NCI-H1092 treated with DMSO at 0.1 percent for 48 hours (cell line): ENCODE results near the gene VSIG1.

ENCODE experiments used
- DNase-seq: peaks from one replicate; lab custom pipeline; 2025; lab: John Stamatoyannopoulos, UW

Gene VSIG1

DNA sequence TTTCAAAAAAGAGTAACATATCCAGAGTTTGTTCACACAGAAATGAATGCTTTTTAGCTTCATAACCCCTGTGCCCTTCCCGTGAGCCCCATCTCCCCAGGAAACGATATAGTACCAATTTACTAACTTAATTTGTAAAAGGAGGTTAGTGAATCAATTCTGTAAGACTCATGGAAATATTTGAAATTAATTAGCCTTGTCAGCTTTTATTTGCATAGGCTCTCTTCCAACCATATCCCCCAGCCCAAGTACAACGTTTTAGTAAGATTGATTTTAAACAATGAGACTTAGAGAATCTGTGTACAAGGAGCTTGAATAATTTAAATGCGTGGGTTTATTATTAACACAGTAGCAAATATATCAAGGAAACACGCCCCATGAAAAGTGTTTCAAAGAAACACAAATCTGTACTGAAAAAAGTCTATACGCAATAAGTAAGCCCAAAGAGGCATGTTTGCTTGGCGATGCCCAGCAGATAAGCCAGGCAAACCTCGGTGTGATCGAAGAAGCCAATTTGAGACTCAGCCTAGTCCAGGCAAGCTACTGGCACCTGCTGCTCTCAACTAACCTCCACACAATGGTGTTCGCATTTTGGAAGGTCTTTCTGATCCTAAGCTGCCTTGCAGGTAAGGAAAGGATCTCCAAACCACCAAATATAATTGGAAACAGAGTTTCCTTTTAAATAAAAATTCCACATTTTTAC is at the start of gene VSIG1:
TSS of gene VSIG1 (plus strand) at position 512 of the 703 bp plus-strand sequence. CDS start at position 578, 66 bp downstream.
- DNase-seq, result no peak

DNA sequence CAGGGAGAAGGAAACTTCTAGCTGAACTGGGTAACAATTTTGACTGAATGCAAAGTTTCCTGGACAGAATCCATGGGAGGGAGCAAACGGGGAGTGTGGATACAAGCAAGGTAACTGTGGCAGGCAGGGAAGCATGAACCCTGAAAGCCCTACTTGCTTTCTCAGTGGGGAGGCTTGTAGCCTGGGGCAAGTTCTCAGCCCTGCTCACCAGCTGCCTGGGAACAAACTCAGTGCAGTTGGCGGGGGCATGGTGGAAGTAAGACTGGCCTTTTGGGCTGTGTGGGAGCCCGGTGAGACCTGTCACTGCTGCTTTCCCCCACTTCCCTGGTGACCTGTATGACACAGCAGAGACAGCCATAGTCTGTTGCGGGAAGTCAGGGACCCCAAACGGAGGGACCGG is 48.7 kb upstream of the VSIG1 start:
- DNase-seq, result no peak

DNA sequence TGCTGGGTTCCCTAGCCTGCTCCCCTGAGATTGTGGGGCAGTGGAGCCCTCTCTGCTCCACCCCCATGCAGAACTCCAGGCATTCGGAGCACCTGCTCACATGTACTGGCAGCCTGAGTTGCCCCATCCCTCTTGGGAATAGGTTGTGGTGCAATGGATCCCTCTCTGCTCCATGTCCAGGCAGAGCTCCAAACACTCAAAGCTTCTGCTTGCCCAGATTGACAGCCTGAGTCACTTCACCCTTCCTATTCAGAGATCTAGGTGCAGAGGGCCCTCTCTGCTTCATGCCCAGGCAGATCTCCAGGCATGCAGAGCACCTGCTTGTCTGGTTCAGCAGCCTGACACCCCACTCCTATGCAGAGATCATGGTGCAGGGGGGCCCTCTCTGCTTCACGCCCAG is 44.1 kb upstream of the VSIG1 start:
- DNase-seq, result peak; percentile 13

DNA sequence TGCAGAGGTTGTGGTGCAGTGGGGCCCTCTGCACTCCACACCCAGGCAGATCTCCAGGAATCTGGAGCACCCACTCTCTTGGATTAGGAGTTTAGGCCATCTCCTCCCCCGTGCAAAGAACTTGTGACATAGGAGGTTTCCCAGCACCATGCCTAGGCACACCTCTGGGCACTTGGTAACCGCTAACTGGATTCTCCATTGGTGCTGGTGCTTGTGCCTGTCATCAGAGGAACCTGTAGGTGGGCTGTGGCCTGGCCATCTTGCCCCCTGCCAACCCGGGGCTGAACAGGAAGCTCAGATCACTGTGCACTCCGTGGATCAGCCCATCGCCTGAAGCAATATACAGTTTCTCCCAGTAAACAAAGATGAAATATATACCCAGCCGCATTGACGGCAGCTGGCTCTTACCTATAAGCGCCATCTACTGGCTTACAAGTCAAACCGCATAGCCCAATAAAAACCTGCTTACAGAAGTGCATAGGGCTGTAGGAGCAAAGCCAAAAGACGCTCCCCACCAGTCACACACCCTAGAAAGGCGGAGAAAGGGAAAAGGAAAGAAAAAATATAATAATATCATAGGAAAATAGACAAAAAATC is 43.5 kb upstream of the VSIG1 start:
- DNase-seq, result peak; percentile 67

DNA sequence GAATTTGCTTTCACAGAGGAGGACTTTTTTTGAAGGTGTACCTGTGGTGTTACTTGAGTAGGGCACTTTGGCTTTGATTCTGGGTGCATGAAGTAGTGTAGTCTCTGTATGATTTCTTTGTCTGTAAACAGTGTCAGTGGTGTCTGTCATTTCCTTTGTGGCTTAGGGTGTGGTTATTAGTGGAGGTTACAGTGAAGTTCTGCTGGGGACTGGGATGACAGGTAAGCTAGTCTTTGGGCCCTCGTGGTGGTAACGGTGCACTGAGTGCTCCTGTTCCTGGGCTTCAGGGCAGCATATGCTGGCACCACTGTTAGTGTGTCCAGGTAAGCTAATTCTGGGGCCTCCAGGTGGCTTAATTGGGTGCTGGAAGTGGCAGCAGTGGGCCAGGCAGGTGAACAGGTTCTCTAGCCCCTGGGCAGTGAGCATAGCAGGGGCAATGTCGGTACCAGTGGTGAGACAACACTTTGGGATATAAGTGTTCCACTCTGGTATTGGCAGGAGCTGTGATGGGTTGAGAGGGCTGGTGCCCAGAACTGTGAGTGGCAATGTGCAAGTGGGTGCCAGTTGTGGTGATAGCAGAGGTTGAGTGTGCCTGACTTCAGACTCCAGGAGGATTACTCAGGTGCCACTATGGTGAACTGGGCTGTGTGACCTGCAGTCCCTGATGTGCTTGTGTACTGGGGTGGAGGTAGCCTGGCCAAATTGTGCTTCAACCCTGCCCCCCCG is 26.0 kb upstream of the VSIG1 start:
- DNase-seq, result no peak

DNA sequence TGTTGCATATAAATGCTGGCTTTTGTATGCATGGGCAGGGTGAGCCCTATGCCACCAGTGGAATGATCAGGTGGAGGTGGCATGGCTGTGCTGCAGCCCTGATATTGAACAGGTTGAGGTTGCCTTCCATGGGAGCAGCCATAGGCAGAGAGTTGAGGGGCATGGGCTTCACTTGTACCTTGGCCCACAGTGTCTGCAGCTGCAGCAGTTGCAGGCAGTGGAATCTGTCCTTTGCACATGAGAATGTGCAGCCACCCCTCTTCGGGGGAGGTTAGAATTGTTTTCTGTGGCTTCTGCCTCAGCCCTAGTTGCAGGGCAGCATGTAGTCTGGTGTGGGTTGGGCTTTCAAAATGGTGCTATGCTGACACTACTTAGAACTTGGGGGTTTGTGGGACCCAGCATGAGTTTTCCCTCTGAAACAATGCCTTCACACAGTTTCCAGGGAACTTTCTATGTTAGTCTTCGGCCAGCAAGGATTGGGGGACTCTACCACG is 25.4 kb upstream of the VSIG1 start:
- DNase-seq, result no peak

GRCh38 chrX:108020631-108021030 is 24.2 kb upstream of the VSIG1 start:
- peak; percentile 15 for DNase-seq

DNA sequence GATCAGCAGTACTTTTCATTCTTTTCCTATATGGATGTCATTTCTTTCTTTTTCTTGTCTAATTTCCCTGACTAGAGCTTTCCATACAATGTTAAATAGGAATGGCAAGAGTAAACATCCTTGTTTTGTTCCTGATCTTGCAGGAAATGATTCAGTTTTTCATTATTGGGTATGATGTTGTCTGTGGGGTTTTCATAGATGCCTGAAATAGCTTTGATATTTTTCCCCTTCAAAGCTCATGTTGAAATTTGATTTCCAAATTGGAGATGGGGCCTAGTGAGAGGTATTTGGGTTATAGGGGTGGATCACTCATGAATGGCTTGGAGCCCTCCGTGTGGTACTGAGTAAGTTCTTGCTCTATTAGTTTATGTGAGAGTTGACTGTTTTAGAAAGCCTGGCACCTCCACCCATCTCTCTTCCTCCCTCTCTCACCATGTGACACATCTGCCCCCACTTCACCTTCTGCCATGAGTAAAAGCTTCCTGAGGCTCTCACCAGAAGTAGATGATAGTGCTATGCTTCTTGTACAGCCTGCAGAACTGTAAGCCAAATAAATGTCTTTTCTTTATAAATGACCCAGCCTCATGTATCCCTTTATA is 22.3 kb upstream of the VSIG1 start:
- no peak for DNase-seq

- no peak for DNase-seq
Measured at GRCh38 chrX:108025376-108025775, 19.5 kb upstream of the VSIG1 start.

GRCh38 chrX:108025954-108026600 is 18.8 kb upstream of the VSIG1 start:
- no peak for DNase-seq

DNA sequence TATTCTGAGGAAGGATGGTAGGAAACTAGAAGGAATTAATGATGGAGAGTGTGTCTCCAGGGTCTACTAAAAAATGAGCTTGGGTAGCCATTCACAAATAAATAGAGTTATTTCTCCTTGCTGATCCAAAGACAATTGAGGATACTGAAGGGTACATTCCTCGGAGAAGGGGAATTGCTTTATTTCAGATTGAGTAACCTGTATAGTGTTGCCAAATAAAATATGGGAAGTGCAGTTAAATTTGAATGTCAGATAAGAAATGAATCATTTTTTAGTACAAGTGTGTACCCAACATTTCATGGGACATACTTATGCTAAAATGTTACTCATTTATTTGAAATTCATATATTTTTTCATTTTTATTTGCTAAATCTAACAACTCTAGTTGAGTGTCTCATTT is 16.0 kb upstream of the VSIG1 start:
- no peak for DNase-seq

- no peak for DNase-seq
Measured at GRCh38 chrX:108029928-108030711, 14.7 kb upstream of the VSIG1 start.

DNA sequence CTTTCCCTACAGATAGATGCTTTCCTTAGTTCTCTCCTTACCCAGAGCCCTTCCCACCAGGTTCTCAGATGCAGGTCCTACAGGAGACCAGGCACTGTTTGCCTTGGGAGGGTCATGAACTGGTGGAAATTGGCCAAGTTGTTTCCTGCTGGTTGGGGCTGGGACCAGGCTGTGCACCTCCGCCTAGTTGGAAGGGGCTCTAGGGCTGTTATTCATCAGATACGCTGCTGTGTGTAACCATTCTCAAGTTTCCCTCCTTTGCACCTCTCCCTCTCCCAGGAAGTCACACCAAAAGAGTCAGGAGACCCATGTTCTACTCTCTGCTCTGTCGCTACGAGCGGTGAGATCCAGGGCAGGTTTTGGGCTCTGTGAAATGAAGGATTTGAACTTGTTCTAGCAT is 11.9 kb upstream of the VSIG1 start:
- DNase-seq, result no peak

- no peak for DNase-seq
Measured at GRCh38 chrX:108033890-108034289, 11.0 kb upstream of the VSIG1 start.

DNA sequence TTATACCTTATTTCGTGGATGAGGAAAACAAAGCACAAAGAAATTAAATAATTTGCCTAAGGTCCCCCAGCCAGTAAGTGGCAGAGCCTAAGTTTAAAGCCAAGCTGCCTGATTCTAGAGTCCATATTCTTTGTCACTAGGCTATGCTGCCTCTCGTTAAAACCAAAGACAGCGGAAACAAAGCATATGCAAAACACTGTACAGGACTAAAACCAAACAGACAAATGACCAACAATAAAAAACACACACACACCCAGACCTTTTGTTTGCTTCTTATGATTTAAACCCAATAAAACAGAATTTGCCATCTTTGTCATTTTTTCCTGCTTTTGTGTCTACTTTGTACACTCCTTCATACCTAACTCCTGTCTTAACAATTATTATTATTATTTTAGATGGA is 10.1 kb upstream of the VSIG1 start:
- no peak for DNase-seq

GRCh38 chrX:108036298-108036973 is 8.4 kb upstream of the VSIG1 start:
- no peak for DNase-seq

- DNase-seq, result no peak
Measured at GRCh38 chrX:108049649-108050048, 4.8 kb downstream of the VSIG1 start.

DNA sequence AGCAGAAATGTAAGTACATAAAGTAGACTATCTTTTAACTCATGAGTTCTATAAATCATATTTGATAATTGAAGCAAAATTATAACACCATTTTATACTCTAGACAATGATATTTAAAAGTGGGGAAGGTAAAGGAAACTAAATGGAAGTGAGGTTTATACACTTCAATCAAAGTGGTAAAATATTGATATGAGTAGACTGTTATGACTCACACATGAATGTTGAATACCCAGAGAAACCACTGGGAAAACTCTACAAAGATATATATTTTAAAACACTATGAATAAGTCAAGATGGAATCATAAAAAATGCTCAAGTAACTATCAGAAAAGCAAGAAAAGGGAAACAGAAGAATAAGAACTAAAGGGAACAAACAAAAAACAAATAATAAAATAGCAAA is 8.4 kb downstream of the VSIG1 start:
- no peak for DNase-seq

GRCh38 chrX:108055546-108055945 is 10.7 kb downstream of the VSIG1 start:
- DNase-seq, result no peak

GRCh38 chrX:108059801-108060200 is 14.9 kb downstream of the VSIG1 start:
- no peak for DNase-seq

DNA sequence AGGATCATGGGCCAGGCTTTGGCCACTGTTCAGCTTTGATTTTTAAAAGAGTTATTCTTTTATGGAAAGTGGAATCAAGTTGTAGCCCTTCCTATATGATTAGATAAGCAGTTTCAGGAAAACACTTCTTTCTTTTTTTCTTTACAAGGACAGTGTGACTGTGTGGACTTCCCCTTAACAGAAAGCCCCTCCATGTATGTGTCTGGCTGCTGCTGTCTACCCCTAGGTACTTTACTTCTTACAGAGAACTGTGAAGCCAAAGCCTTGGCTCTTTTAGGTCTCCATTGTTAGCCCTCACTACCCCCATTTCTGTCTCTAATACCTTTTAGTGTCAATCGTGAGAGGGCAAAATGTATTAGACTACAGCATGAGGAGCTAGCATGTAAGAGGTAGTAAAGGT is 19.1 kb downstream of the VSIG1 start:
- no peak for DNase-seq
